HG02571 (cell line): ENCODE measurements around the gene RBM25.
"Not testable (repeated sequence)": the region's sequence is repeated elsewhere in the genome, so short reads cannot be mapped to it uniquely, and the experiment has no call there.

Source experiments
- ATAC-seq: cut with Tn5 transposase; IDR thresholded peaks from one replicate; pipeline ENCODE4 v1.9.1; 2021; ENCODE audit warnings: mild to moderate bottlenecking, moderate library complexity; ENCODE audit not compliant: unreplicated experiment

The RBM25 gene

DNA sequence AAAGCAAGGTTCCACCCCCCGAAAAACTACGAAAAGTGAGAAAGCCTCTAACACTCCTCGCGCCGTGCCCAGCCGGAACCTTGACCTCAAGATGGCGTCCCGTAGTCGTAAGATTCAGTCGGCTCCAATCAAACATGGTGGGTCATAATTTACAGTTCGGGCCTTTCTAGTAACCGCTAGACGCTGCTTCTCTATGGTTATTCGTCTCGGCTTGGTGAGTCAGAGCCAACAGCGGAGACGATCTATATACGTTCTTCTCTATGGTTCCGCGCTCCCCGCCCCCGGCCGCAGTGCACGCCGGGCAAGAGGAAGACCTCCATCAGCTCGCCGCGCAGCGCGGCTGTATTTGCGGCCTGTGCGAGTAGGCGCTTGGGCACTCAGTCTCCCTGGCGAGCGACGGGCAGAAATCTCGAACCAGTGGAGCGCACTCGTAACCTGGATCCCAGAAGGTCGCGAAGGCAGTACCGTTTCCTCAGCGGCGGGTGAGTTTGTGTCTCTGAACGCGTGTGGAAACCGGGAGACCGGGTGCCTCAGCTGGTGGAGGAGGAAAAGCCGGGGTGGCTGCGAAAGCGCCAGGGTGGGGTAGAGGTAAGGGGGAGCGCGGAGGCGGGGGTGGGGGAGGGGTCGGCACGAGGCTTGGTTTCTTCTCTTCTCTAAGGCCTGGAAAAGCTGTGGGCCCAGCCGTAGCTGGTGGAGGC, at the start of gene RBM25:
TSS of gene RBM25 (plus strand) at position 311 of the 698 bp plus-strand sequence. CDS start 13,108 bp downstream, outside the sequence.
- ATAC-seq, result peak; percentile 93

GRCh38 chr14:73011189-73011588, 47.1 kb upstream of the RBM25 start:
- not testable (repeated sequence) for ATAC-seq

GRCh38 chr14:73014105-73014504, 44.2 kb upstream of the RBM25 start:
- peak; percentile 71 for ATAC-seq

DNA sequence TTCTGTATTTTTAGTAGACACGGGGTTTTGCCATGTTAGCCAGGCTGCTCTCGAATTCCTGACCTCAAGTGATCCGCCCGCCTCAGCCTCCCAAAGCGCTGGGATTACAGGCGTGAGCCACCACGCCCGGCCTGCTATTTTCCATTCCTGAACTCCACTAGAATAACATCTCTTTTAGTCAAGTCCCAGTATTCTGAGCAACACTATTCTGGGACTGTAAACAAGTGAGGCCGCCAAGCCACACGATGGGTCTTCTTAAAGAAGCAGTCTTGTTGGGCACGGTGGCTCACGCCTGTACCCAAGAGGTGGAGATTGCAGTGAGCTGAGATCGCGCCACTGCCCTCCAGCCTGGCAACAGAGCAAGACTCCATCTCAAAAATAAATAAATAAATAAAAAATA, 42.8 kb upstream of the RBM25 start:
- not testable (repeated sequence) for ATAC-seq

- not testable (repeated sequence) for ATAC-seq
These were observed 42.3 kb upstream of the RBM25 start for GRCh38 chr14:73016011-73016410.

DNA sequence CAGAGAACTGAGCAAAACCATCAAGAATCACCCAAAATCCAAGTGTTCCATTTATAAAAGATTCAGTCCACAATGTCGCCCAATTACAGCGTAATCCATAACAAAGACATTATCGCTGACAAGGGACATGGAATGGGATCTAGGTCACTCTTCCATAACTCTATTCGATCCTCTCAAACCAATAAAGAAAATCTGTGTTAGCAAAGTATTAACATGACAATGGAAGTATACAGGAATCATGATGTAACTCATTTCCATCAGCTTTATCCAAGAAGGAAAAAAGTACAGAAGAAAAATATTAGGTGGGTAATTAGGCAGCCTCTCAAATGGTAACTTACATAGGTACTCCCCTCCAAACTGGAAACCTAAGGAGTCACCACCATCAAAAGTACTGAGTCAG, 36.3 kb upstream of the RBM25 start:
- ATAC-seq, result no peak

DNA sequence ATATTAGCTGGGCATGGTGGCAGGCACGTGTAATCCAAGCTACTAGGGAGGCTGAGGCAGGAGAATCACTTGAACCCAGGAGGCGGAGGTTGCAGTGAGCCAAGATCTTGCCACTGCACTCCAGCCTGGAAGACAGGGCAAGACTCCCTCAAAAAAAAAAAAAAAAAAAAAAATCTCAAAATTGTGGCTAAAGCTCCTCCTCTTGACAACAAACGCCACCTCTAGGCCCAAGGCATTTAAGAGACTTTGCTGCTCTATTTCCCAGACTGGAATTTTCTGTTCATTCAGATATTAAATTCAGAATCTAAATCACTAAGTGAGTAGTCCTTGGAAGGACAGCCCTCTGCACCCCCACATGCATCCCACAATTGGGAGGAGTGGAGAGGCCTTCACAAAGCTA, 32.8 kb upstream of the RBM25 start:
- ATAC-seq, result no peak

DNA sequence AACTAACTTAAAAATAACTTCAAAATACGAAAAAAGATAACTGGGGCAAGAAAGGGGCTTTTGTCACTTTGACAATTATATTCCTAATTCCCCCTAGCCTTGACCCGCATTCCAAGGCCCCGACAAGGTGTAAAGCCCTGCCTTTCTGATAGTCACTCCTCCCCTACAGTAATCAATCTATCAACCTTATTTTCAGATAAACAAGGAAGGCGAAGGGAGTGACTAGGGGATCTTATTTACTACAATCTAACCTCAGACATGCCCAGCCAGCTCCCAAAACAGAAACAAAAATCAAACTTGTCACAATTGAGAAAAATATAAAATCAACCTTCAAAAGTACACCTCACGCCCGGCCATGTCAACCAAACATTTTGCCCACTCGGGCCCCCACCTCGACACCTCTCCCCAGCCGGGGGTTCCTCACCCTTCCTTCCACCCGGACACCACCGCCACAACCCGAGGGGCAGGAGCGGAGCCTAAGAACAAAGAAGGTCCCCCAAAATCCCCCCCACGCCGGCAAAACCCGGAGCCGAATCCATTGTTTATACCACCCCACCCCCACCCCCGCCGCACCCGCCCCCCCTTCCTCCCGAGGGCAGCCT, 32.0 kb upstream of the RBM25 start:
- ATAC-seq, result no peak

DNA sequence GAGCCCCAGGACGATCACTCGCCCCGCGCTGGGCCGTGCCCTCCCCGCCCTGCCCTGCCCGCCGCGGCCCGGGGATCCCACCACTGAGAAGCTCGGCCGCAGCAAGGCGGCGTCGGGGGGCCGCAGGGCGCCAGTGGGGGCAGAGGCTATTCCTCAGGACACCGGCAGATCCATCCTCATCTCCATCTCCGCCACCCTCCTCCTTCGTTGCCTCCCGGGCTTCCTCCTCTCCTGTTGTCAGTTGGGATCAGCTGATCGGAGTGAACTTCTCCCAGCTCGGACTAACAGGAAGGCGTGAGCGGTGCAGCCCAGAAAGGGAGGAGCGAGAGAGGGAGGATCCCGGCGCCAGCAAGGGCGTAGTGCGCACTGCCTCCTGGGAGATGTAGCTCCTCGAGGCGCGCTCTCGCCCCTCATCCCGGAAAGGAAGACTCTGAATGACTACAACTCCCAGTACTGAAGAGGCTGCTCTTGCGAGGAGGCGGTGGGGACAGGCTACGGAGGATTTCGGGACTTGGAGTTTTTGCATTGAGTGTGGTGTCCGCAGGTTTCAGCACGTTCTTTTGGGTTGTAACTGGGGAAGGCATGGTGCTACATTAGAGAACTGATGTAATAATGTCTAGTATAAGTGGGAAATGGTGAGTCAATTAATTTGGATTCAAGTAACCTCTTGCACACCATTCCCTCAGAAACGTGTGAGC, 31.3 kb upstream of the RBM25 start, which contains the start of gene ZFYVE1:
TSS of gene ZFYVE1 (minus strand) at position 262 of the 698 bp plus-strand sequence. CDS start 2,598 bp downstream, outside the sequence.
- ATAC-seq, result peak; percentile 95

DNA sequence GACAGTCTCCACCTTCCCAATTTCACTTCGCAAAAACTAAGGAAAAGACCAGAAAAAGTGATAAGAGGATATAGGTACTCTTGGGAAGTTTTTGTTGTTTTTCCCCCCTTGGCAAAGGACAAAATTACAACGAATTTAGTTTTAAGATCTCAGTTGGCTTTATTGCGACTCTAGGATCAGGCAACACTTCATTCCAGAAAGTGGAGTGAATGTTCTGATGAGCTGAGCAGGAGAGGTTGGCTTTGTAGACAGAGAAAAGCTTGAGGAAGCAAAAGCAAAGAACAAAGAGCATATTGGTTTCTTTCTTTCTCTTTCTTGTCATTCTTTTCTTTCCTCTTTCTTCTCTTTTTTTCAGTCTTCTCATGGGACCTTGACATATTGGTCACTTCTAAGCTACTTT, 30.8 kb upstream of the RBM25 start:
- ATAC-seq, result no peak

GRCh38 chr14:73027984-73028383, 30.4 kb upstream of the RBM25 start:
- ATAC-seq, result no peak

- ATAC-seq, result not testable (repeated sequence)
These were observed 21.5 kb upstream of the RBM25 start for GRCh38 chr14:73036706-73037450.

DNA sequence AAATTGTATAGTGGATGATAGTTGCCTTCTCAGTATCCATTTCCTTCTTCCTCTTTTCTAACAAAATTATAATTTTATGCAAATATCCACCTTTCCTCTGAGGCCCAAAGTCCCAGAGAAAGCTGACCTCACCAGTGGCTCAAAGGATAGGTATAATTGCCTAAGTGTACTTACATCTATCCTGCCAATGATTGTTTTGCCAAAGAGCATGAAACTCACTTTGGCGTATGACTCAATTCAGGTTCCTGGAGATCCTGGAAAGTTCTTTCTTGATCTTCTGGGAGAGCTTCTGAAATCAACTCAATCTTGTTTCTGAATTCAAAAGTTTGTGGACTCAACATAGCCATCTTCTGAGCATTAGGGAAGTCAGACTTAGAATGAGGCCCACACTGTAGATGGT, 10.5 kb upstream of the RBM25 start:
- ATAC-seq, result no peak

DNA sequence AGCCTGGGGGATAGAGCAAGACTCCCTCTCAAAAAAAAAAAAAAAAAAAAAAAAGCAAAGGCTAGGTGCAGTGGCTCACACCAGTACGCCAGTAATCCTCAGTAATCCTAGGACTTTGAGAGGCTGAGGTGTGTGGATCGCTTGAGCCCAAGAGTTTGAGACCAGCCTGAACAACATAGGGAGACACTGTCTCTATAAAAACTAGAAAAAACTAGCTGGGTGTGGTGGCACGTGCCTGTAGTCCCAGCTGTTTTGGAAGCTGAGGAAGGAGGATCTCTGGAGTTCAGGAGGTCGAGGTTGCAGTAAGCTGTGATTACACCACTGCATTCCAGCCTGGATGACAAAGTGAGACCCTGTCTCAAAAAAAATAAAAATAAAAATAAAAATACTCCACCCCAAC, 8.9 kb upstream of the RBM25 start:
- ATAC-seq, result no peak

- ATAC-seq, result no peak
These were observed 3.1 kb upstream of the RBM25 start for GRCh38 chr14:73055251-73055650.

GRCh38 chr14:73057944-73058223, 450 bp upstream of the RBM25 start:
- ATAC-seq, result no peak

GRCh38 chr14:73058922-73059673, 764 bp downstream of the RBM25 start:
- ATAC-seq, result peak; percentile 2

DNA sequence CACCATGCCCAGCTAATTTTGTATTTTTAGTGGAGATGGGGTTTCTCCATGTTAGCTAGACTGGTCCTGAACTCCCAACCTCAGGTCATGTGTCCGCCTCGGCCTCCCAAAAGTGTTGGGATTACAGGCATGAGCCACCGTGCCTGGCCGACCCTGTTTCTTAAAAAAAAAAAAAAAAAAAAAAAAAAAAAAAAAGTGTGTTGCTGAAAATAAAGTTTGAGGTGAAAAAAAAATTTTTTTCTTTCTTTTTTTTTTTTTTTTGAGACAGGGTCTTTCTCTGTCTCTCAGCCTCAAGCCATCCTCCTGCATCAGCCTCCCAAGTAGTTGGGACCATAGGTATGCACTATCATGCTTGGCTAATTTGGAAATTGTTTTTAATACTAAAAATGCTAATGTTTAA, 11.3 kb downstream of the RBM25 start:
- ATAC-seq, result no peak

GRCh38 chr14:73091044-73091443, 32.7 kb downstream of the RBM25 start:
- no peak for ATAC-seq

DNA sequence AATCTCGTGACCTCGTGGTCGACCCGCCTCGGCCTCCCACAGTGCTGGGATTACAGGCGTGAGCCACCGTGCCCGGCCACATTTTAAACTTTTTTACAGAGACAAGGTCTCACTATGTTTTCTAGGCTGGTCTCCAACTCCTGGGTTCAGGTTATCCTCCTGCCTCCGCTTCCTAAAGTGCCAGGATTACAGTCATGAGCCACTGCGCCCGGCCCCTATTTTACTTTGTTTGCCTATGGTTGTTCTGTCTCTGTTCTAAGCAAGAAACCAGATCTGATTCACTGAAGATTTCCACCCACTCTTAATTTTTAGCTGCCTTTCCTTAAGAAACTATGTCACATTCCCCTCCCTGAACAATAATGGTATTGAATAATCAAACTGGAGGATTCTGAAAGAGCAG, 39.1 kb downstream of the RBM25 start:
- ATAC-seq, result no peak

DNA sequence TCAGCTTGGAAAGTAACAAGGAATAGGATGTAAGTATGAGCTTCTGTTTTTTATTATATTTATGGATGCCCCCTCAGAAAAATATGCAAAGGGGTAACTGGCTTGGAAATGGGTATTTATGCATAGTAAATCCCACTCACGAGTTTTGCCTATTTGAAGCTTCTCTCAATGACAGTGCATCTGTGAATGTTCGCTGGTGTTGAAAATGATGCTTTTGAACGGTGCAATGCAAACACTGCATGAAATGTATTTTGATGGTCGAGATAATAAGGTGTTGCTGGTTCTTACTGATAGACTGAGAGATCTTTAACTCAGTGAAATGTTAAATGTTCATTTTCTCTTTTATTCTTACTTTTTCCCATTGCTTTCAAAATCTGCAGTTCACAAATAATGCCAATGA, 42.0 kb downstream of the RBM25 start:
- no peak for ATAC-seq
